Measurements from ENCODE around the gene USH1G. TPM values are rescaled to one million over a fixed set of nuclear protein-coding genes. Genes with fewer than 3 reads are reported as not detected.
"Not testable (repeated sequence)": the region's sequence is repeated elsewhere in the genome, so short reads cannot be mapped to it uniquely, and the experiment has no call there.

USH1G gene
- not detected in 2 replicates for total RNA-seq (2014; rRNA removed; shearing (Covaris generic))

DNA sequence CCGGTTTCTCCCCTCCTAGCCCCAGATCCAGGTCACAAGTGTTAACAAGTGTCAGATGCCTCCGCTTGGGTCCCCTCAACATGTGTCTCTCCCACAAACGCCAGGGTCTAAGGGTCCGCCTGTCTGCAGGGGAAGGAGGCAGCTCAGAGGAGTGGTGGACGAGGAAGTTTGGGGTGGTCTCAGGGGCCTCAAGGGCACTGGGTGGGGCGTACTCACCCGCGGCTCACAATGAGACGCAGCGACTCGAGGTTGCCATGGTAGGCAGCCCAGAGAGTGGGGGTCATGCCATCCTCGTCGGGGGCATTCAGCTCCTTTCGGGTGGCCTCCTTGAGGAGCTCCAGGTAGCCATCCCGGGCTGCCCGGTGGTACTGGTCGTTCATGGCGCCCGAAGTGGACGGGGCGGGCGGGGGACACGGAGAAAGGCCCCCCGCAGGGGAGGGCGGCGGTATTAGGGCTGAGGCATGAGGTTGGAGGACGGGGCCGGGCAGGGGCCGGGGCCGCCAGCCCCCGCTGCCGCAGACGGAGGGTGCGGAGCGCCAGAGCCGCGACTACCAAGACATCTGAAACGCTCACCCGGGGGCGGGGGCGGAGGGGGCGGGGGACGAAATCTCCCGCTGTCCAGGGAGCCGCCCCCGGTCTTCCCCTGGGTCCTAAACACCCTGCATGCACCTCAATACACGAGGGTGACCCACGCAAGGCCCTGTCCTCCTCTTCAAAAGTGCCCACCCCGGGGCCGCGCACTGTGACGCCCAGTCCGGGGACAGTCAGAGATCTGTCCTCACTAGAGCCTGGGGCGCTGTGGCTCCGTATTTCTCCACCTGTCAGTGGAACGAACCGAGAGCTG is at the start of gene USH1G:
USH1G (minus strand) TSS at position 562 of the 844 bp plus-strand sequence; CDS start at position 380, 182 bp downstream.
- no peak for DNase-seq (ENCODE audit: low read depth)

GRCh38 chr17:74972107-74972972 is 49.3 kb upstream of the USH1G start, which contains the start of gene HID1:
HID1 (minus strand) TSS chr17:74972759; CDS start chr17:74972656, 103 bp downstream.
- DNase-seq (ENCODE audit: low read depth), result peak; percentile 25

- DNase-seq (ENCODE audit: low read depth), result no peak
These were observed 48.7 kb upstream of the USH1G start for GRCh38 chr17:74971842-74972106.

GRCh38 chr17:74971069-74971841 is 48.2 kb upstream of the USH1G start:
- no peak for DNase-seq (ENCODE audit: low read depth)

DNA sequence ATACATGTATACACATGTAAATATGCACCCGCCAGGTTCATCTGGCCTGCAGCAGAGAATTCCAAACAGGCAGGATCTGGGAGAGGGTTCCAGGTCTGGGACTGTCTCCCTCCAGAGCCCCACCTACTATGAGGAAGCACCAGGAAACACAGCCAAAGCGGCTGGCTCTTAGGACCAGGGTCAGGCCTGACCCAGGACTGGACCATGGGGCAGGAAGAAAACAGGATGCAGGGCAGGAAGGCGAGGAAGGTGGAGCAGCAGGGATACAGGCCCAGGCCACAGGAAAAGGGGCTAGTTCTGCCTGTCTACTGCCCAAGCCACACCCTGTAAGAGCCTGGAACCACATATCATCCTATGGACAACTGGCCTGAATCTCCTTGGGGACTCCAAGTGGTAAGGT is 47.3 kb upstream of the USH1G start:
- no peak for DNase-seq (ENCODE audit: low read depth)

GRCh38 chr17:74969501-74969900 is 46.4 kb upstream of the USH1G start:
- not testable (repeated sequence) for DNase-seq (ENCODE audit: low read depth)

DNA sequence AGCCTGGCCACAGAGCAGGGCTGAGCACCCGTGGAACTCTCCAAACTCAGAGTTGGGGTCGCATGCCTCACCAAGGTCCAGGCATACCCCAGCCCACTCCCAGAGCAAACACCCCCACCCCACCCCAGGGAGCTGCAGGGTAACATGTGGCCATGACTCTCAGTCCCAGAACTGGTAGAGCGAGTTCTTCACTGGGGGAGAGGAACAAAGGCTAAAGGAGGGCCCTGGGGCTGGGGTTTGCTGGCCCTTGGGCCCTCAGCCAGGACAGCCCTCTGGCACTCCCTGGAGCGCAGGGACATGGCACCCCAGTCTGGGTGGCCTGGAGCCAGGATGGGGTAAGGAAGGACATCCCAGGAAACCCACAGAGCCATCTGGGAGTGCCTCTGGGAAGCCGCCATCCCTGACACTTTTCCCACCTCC is 45.3 kb upstream of the USH1G start:
- no peak for DNase-seq (ENCODE audit: low read depth)

GRCh38 chr17:74964988-74965622 is 42.0 kb upstream of the USH1G start:
- DNase-seq (ENCODE audit: low read depth), result no peak

DNA sequence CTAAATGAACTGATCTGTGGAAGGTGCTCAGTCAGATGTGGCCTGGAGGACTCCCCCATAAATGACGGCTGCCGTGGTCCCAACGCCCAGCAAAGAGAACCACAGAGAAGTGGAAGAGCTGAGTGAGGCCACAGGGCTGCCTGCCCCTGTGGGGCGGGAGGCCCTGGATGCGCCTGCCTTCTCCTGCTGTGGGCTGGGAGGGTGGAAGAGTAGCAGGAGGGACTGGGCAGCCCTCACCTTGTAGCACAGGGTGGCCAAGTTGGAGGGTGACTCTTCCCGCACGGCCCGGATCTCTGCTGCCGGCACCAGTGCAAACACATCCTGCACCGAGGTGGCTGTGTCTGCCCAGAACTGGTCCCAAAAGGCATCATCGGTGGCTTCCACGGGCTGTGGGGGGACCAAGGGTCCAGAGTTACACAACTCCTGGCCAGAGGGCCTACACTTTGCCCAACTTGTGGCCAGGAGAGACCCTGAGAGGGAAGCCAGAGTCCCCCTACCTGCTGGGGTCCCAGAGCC is 41.2 kb upstream of the USH1G start:
- DNase-seq (ENCODE audit: low read depth), result no peak

GRCh38 chr17:74963656-74964055 is 40.6 kb upstream of the USH1G start:
- no peak for DNase-seq (ENCODE audit: low read depth)

DNA sequence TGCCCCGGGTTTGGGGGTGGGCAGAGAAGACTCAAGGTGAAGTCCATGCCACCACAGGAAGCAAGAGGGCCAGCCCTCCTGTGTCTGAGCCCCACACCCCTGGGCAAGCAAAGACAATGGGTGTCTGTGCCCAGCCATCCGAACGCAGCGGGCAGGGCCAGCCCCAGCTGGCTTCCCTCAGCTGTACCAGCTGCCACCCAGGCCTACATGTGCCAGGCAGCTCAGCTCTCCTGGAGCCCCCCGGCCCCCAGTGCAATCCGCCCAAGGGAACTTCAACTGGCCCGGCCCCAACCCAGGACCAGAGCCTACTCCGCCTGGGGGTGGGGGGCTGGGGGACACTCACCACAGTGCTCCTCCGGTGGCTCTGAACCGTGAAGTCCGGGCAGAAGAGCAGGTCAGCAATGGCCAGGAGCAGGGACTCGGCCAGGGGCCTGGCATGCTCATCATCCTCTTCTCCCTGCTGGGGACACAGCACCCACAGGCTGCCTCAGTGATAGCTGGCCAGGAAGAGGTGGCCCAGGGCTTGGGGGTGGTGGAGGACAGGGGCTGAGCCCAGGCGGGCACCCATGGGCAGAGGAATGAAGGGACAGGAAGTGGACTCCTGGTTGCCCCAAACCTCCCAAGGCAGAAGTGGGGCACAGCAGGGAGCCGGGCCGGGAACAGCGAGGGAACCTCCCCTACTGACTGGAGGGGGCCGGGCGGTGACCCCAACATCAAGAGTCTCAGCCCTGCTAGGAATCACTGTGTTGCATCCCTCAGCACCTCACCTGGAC is 39.8 kb upstream of the USH1G start:
- no peak for DNase-seq (ENCODE audit: low read depth)

GRCh38 chr17:74961657-74962350 is 38.7 kb upstream of the USH1G start:
- DNase-seq (ENCODE audit: low read depth), result peak; percentile 73

GRCh38 chr17:74960570-74961342 is 37.7 kb upstream of the USH1G start:
- peak; percentile 54 for DNase-seq (ENCODE audit: low read depth)

DNA sequence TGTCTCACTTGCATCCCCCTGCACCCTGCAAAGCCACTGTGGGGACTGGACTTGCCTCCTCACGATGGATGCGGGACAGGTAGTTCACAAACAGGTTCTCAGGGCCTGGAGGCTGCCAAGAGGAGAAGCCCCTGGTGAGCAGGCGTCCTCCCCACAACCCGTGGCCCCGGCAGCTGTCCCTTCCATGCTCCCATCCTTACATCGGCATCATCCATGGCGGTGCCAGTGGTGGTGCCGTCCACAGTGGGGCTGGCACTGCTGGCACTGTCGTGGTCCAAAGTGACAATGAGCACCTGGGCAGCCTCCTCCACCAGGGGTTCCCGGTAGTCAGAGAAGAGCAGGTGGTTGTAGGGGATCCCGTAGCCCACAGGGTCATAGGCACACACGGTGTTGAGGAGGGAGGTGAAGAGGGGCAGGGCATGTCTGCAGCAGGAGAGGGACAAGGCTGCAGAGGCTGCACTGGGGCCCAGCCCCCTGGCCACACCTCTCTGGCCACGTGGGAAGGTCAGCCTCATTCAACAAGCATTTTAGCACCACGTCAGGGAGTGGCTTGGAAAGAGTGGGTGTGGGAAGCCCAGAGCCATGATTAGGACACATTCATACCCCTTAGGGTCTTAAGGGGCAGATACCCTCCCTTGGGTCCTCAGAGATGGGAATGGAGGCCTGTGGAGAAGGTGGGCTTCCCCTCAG is 36.9 kb upstream of the USH1G start:
- DNase-seq (ENCODE audit: low read depth), result peak; percentile 14

DNA sequence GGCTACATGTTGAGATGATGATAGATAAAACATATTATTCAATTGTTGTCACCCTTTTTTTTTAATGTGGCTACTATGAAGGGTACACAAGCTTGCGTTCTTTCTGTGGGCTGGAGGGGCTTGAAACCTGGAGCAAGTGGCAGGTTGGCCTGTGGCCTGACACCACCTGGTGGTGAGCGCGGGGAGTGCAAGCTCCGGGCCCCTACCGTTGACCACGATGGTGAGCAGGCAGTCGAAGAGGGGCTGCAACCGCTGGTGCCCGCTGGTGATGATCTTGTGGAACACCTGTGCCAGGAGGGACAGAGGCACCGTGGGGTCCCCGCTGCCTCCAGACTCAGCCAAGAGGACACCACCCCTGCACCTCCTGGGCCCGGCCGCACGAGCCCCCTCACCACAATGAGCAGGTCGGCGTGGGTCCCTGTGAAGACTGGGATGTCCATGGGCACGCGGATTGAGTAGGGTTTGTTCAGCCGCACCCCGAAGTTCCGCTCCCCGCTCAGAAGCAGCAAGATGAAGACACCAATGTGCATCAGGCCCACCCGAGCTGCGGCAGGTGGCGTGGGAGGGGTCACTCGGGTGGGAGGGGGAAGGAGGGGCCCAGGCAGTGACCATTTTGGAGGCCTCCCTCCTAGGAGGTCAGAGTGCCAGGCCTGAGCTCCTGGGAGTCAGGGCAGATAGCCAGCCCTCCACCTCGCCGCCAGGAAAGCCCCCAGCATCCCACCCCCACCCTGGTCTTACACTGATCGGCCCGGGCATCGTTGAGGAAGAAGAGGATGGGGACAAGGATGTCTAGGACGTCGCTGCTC is 35.1 kb upstream of the USH1G start:
- peak; percentile 40 for DNase-seq (ENCODE audit: low read depth)

- DNase-seq (ENCODE audit: low read depth), result no peak
These were observed 33.0 kb upstream of the USH1G start for GRCh38 chr17:74956093-74956492.

DNA sequence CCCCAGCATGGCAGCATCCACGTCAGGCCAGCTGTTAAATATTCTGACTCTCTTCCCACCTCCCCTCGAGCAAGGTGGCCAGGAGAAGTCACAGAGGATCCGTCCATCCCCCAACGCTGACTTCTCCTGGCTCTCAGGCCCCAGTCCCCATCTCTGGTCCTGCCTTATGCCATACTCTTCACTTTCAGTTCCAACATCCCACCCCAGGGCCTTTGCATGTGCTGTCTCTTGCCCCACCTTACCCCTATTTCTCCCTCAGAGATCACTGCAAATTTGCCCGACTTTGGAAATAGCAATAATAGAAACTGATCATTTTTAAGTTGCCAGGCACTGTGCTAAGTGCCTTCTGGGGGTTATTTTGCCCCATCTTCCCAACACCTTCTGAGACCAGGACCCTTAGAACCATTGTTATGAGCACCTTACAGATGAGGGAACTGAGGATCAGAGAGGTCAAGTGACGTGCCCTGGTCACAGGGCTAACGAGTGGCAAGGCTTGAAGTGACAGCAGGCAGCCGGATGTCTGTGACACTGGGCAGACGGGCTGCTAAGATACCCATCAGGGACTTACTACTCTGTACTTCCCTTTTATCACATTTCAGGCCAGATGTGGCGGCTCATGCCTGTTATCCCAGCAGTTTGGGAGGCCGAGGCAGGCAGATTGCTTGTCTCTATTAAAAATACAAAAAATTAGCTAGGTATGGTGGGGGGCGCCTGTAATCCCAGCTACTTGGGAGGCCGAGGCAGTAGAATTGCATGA is 31.8 kb upstream of the USH1G start:
- DNase-seq (ENCODE audit: low read depth), result no peak
